ENCODE measurements around the gene COG7.
"Not testable (repeated sequence)": the region's sequence is repeated elsewhere in the genome, so short reads cannot be mapped to it uniquely, and the experiment has no call there.

Gene COG7

GRCh38 chr16:23452572-23453337, at the start of gene COG7:
Gene COG7, minus strand, starts transcription at chr16:23453189. Its CDS starts 195 bp downstream, at chr16:23452994.
- intact Hi-C loops (cut with DNase I), result loop anchor here (1.0 kb wide), 1 partner anchor 105 kb away; the partner anchor contains the start of genes EARS2 and UBFD1

GRCh38 chr16:23502466-23502865, 49.5 kb upstream of the COG7 start:
- peak in 1 of 10 donors; percentile 9 for DNase-seq
- intact Hi-C loops (cut with DNase I), result no loop called here

More at GRCh38 chr16:23452572-23453337, at the start of gene COG7:
- DNase-seq, result peak; percentile 80 to 98 (median 90)

- intact Hi-C loops (cut with DNase I), result no loop called here
- DNase-seq, result no peak
These were observed 48.3 kb upstream of the COG7 start for GRCh38 chr16:23501291-23501690.

GRCh38 chr16:23500862-23501225, 47.9 kb upstream of the COG7 start:
- DNase-seq, result no peak
- intact Hi-C loops (cut with DNase I), result no loop called here

- intact Hi-C loops (cut with DNase I), result no loop called here
- peak in 1 of 10 donors; percentile 77 for DNase-seq
These were observed 47.3 kb upstream of the COG7 start for GRCh38 chr16:23500212-23500861.

- intact Hi-C loops (cut with DNase I), result no loop called here
- peak in 1 of 10 donors; percentile 29 for DNase-seq
These were observed 46.8 kb upstream of the COG7 start for GRCh38 chr16:23499801-23500200.

- DNase-seq, result no peak
- intact Hi-C loops (cut with DNase I), result no loop called here
These were observed 45.9 kb upstream of the COG7 start for GRCh38 chr16:23498863-23499262.

GRCh38 chr16:23497543-23497868, 44.5 kb upstream of the COG7 start:
- intact Hi-C loops (cut with DNase I), result no loop called here
- DNase-seq, result no peak

- DNase-seq, result peak in 1 of 10 donors; percentile 15
- intact Hi-C loops (cut with DNase I), result no loop called here
These were observed 44.0 kb upstream of the COG7 start for GRCh38 chr16:23496821-23497542.

- intact Hi-C loops (cut with DNase I), result no loop called here
- peak in 1 of 10 donors; percentile 26 for DNase-seq
These were observed 42.7 kb upstream of the COG7 start for GRCh38 chr16:23495671-23496070.

- intact Hi-C loops (cut with DNase I), result no loop called here
These were observed 41.2 kb upstream of the COG7 start for GRCh38 chr16:23494188-23494587.

GRCh38 chr16:23491490-23492391, 38.8 kb upstream of the COG7 start:
- intact Hi-C loops (cut with DNase I), result no loop called here
- no peak for DNase-seq

More at GRCh38 chr16:23494188-23494587, 41.2 kb upstream of the COG7 start:
- no peak for DNase-seq

- intact Hi-C loops (cut with DNase I), result no loop called here
- DNase-seq, result no peak
These were observed 33.5 kb upstream of the COG7 start for GRCh38 chr16:23486480-23486879.

GRCh38 chr16:23485841-23486240, 32.9 kb upstream of the COG7 start:
- intact Hi-C loops (cut with DNase I), result no loop called here
- no peak for DNase-seq

- intact Hi-C loops (cut with DNase I), result no loop called here
- DNase-seq, result no peak
These were observed 32.2 kb upstream of the COG7 start for GRCh38 chr16:23485257-23485614.

GRCh38 chr16:23484510-23485256, 31.7 kb upstream of the COG7 start:
- intact Hi-C loops (cut with DNase I), result no loop called here
- DNase-seq, result no peak

- intact Hi-C loops (cut with DNase I), result not testable (repeated sequence)
- DNase-seq, result peak in 1 of 10 donors; percentile 39
These were observed 30.5 kb upstream of the COG7 start for GRCh38 chr16:23483492-23483891.

- DNase-seq, result peak in 1 of 10 donors; percentile 65
- intact Hi-C loops (cut with DNase I), result no loop called here
These were observed 29.8 kb upstream of the COG7 start for GRCh38 chr16:23482778-23483177.

GRCh38 chr16:23480257-23480656, 27.3 kb upstream of the COG7 start:
- no peak for DNase-seq
- intact Hi-C loops (cut with DNase I), result no loop called here

GRCh38 chr16:23479138-23479537, 26.1 kb upstream of the COG7 start:
- DNase-seq, result no peak
- intact Hi-C loops (cut with DNase I), result no loop called here

Measured in posterior cingulate gyrus (tissue), 11 donors.